HG03039 (cell line): ENCODE measurements around the gene ZNF333.
A peak's percentile ranks its signal among the peaks of the same experiment; 100 is the strongest.

Source experiments
- ATAC-seq: cut with Tn5 transposase; IDR thresholded peaks from one replicate; pipeline ENCODE4 v1.9.1; 2021; ENCODE audit warnings: mild to moderate bottlenecking, moderate library complexity; ENCODE audit not compliant: unreplicated experiment

The ZNF333 gene

GRCh38 chr19:14689598-14690503, at the start of gene ZNF333:
ZNF333 (plus strand) TSS chr19:14690048; CDS start chr19:14693492, 3,444 bp downstream.
- peak; percentile 76 for ATAC-seq

- ATAC-seq = no peak
Observed at GRCh38 chr19:14648506-14648905, 41.3 kb upstream of the ZNF333 start.

GRCh38 chr19:14649020-14649419, 40.8 kb upstream of the ZNF333 start:
- no peak for ATAC-seq

- ATAC-seq = no peak
Observed at GRCh38 chr19:14650161-14650560, 39.7 kb upstream of the ZNF333 start.

GRCh38 chr19:14654786-14655560, 34.9 kb upstream of the ZNF333 start:
- no peak for ATAC-seq

GRCh38 chr19:14655726-14656125, 34.1 kb upstream of the ZNF333 start:
- ATAC-seq = no peak

- ATAC-seq = no peak
Observed at GRCh38 chr19:14659874-14660489, 29.9 kb upstream of the ZNF333 start.

GRCh38 chr19:14661372-14661924, 28.4 kb upstream of the ZNF333 start:
- ATAC-seq = no peak

GRCh38 chr19:14669940-14670339, 19.9 kb upstream of the ZNF333 start:
- no peak for ATAC-seq

GRCh38 chr19:14670408-14670807, 19.4 kb upstream of the ZNF333 start:
- ATAC-seq = no peak

- ATAC-seq = no peak
Observed at GRCh38 chr19:14672188-14672872, 17.5 kb upstream of the ZNF333 start.

GRCh38 chr19:14673088-14673487, 16.8 kb upstream of the ZNF333 start:
- no peak for ATAC-seq

- ATAC-seq = no peak
Observed at GRCh38 chr19:14674764-14675163, 15.1 kb upstream of the ZNF333 start, which contains the start of gene ADGRE3. ADGRE3 (minus strand) TSS chr19:14674844; CDS start chr19:14674770, 74 bp downstream.

GRCh38 chr19:14676762-14677161, 13.1 kb upstream of the ZNF333 start:
- no peak for ATAC-seq

- ATAC-seq = no peak
Observed at GRCh38 chr19:14677464-14677863, 12.4 kb upstream of the ZNF333 start.

GRCh38 chr19:14678199-14678598, 11.6 kb upstream of the ZNF333 start:
- no peak for ATAC-seq

GRCh38 chr19:14682084-14682483, 7.8 kb upstream of the ZNF333 start:
- ATAC-seq = no peak

GRCh38 chr19:14683439-14683838, 6.4 kb upstream of the ZNF333 start:
- ATAC-seq = no peak

GRCh38 chr19:14686411-14686810, 3.4 kb upstream of the ZNF333 start:
- ATAC-seq = no peak

GRCh38 chr19:14694641-14695266, 4.9 kb downstream of the ZNF333 start:
- no peak for ATAC-seq
